ENCODE results near the gene ZNF496.
"Not testable (repeated sequence)": the region's sequence is repeated elsewhere in the genome, so short reads cannot be mapped to it uniquely, and the experiment has no call there.

ZNF496 gene

DNA sequence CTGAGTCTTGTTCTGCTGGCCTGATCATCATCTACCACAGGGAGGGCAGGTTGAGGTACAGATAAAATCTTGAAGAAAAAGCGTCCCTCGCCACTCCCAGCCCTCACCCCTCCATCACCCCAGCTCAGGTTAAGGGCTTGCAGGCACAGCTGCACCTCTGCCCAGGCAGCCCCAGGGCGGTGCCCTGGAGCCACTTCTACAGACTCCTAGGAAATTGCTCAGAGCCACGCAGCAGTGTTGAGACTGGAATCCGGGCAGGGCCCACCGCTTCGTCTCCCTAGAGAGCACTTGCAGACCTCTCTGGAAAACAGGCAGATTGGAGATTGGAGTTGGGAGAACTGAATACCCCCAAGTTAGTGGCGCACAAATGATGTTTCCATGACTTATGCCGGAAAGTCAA is 40.5 kb downstream of the ZNF496 start:
- no peak for DNase-seq

DNA sequence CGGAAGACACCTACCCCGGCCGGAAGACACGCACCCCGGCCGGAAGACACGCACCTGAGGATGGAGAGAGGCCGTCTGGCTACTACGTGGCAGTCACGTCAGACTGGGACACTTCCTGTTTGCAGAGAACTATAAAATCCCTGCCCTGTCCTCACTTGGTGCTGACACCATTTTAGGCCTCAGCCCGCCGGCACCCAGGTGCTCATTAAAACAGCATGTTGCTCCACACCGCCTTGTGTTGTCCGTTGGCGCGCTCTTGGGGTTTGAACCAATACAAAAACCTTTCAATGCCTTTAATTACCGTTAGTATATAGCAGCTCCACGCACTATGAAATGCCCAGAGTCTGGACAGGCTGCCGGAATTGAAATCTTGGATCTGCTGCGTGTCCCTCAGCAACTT is 41.1 kb downstream of the ZNF496 start:
- DNase-seq, result no peak

DNA sequence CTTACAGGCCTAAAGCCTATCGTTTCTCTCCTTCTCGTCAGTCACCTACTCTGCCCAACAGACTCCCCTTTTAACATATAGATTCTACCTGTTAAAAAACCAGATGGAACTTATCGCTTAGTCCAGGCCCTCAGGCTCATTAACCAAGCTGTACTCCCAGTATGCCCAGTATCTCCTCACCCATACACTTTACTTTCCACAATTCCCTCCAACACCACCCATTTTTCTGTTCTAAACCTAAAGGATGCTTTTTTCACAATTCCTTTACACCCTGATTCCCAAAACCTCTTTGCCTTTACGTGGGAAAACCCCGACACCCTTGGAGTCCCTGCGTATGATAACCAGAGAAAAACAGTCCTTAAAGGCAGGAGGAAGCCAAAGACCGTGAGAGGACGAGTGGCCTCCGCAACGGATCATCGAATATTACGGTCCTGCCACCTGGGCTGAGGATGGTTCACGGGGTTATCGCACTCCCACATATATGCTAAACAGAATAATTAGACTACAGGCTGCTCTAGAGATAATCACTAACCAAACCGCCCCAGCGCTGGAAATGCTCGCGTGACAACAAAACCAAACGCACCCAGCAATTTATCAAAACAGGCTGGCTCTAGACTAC is 42.3 kb downstream of the ZNF496 start:
- not testable (repeated sequence) for DNase-seq

DNA sequence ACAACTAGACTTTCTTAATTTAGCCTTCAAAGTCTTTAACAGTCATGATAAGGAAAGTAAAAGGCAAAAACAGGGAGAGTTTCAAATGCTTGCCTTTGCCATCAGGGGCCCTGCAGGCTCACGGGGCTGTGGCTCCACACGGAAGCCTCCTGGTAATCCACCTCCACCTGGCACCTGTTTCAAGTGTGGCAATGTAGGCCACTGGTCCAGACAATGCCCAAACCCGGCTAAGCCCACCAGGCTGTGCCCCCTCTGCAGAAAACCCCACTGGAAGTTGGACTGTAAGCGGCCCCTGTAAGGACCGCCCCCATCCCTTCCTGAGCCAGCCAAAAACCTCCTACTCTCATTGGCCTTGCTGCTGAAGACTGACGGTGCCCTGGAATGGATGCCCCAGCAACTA is 43.3 kb downstream of the ZNF496 start:
- DNase-seq, result no peak

DNA sequence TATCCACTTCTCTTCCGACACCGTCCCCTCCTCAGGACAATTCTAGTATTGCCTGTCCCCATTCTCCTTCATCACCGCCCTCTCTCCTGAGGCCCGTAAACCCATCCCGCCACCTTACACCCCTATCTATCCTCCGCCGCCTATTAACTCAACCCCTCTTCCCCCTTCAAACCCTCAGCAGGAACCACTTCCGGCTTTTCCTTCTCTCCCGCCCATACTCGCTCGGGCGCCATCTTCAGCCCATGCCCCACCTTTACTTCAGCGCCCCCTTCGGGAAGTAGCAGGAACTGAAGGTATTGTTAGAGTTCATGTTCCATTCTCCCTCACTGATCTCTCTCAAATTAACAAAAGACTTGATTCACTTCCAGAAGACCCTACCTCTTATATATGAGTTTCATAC is 44.2 kb downstream of the ZNF496 start:
- DNase-seq, result no peak

DNA sequence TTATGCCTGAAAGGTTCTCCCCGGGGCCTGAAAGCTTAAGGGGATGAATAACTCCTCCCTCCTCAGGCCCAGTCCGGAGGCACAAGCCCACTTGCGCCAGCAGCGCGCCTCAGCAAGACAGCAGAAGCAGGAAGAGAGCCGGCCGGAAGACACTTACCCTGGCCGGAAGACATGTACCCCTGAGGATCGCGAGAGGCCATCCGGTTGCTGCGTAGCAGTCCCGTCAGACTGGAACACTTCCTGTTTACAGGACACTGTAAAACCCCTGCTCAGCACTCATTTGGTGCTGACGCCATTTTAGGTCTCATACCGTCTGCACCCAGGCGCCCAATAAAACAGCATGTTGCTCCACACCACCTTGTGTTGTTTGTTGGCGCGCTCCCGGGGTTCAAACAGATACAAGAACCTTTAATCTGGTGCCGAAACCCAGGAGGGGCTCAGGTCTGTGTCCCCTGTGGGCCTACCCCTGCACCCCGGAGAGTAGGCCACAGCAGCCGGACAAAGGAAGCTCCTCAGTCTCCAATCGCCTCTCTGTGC is 45.5 kb downstream of the ZNF496 start:
- DNase-seq, result no peak

DNA sequence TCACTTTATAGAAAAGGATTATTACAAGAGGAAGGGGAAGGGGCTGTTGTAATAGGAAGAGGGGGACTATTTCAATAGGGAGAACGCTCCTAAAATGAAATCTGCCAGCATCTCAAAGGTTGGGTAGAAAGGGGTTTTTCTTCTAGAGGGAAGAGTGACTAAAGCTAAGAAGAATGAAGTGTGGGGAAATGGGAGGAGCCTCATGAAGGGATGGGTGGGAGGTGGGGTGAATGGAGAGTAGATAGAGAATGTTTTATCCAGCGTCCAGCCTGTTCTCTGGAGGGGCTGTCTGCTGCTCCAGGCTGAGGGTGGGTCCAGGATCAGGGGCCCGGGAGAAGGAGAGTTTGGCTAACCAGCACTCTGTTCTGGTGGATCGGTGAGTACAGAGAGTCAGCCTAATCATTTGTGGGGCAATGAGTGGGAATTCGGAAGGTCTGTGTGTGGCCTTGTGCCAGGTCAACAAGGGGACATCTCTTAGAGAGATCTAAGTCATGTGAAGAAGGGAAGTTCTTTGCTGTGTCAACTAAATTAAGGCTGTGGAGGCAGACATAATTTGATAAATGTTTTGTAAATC is 50.6 kb downstream of the ZNF496 start:
- no peak for DNase-seq

DNA sequence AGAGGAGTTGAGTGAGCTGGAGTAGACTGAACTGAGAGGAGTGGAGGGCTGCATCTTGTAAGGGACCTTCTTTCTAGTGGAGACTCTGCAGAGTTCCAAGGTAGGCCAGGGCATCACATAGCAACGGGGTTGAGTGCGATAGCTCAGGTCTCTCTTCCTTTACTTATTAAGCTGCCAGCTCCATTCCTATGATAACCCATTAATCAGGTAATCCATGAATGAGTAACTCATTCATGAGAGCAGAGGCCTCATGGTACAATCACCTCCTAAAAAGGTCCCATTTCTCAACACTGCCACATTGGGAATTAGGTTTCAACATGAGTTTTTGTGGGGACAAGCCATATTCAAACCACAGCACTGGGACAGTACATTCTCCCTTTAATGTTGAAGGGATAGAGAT is 54.5 kb downstream of the ZNF496 start:
- DNase-seq, result no peak

DNA sequence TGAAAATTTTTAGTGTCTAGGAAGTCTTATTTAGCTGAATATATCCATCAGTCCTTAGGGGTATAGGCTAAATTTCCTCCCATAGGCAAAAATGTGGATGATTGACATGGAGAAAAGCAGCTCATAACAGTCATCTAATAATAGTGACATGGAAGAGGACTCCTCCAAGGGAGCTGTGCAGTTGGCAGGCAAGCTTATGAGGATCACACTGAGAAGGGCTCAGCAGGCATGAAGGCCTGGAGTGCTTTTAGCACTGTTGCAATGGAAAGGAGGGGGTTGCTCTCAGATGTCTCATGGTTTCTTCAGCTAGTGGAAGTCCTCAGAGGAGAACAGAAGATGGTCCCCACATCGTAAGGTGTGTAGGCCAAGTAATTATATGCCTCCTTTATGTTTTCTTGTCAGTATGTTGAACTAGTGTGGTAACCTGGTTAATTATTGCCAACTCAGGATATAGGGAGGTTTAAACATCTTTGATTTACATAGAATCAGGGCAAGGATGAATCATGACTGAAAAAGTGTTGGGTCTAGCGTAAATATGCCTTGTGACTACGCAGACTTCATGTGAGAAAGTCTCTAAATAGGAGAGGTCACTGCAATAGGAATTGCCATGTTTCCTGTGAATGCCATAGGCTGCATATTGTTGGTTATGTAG is 56.9 kb downstream of the ZNF496 start:
- DNase-seq, result no peak

DNA sequence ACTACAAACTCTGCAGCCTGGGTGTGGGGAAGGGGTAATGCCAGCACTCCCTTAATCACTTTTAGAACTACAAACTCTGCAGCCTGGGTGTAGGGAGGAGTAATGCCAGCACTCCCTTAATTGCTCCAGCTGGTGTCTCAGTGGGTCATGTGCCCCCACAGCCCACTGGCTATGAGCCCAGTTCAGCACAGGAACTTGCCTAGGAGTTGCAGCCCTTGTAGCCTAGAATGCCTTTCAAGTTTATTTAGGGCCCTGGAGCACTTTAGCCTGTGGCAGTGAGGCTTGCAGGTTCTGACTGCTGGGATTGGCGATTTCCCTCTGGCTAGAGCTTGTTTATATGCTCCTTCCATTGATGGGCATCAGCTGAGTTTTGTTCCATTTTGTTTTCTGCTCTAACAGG is 58.7 kb downstream of the ZNF496 start:
- no peak for DNase-seq

DNA sequence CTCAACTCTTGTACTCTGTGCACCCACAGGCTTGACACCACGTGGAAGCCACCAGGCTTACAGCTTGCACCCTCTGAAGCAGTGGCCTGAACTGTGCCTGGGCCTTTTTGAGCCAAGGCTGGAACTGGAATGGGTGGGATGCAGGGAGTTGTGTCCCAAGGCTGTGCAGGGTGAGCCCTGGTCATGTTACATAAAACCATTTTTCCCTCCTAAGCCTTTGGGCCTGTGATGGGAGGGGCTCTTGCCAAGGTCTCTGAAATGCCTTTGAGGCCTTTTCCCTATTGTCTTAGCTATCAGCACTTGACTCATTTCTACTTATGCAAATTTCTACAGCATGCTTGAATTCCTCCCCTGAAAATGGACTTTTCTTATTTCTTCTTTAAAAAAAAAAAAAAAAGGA is 61.7 kb downstream of the ZNF496 start:
- DNase-seq, result no peak

DNA sequence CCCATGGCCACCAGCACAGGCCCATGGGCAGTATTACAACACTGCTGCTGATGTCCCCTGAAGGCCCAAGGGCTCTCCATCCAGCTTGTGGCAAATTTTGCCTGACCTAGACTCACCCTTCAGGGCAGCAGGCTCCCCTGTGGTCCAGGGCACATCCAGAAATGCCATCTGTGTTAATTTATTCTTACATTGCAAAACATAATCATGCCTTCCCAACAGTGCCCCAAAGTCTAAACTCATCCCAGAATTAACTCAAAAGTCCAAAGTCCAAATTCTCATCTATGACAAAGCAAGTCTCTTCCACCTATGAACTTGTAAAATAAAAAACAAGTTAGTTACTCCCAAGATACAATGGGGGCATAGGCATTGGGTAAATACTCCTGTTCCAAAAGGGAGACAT is 62.5 kb downstream of the ZNF496 start:
- no peak for DNase-seq

DNA sequence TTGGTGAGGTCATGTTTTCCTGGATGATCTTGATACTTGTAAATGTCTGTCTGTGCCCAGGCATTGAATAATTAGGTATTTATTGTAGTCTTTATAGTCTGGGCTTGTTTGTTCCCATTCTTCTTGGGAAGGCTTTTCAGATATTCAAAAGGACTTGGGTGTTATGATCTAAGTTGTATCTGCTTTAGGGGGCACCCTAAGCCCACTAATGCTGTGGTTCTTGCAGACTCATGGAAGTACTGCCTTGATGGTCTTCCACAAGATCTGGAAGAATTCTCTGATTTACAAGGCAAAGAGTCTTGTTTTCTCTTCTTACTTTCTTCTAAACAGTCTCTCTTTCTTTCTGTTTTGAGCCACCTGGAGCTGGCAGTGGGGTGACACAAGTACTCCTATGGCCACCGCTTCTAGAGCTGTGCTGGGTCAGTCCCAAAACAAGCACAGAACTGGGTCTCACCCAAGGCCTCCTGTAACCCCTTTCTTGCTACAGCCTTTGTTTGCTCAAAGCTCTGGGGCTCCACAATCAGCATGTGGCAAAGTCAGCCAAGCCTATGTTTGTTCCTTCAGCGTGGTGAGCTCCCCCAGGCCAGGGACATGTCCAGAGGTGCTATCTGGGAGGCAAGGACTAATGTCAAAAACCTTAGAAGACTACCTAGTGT is 63.1 kb downstream of the ZNF496 start:
- no peak for DNase-seq

DNA sequence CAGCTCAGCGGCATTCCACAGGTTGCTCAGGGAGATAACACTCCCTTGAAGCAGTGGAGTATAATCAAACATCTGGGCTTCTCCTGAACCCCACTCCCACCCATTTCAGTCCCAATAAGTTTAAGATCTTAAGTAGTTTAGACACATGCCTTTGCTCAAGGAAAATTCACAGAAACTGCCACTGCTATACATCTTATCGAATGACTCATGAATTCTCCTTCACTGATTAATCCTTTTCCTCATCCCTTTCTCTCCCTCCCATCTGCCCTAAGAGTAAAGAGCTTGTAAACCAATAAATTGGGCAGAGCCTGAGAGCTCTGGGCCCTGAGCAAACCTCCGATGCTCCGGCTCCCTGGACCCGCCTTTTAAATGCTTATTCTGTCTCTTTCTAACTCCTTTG is 65.6 kb downstream of the ZNF496 start:
- no peak for DNase-seq

DNA sequence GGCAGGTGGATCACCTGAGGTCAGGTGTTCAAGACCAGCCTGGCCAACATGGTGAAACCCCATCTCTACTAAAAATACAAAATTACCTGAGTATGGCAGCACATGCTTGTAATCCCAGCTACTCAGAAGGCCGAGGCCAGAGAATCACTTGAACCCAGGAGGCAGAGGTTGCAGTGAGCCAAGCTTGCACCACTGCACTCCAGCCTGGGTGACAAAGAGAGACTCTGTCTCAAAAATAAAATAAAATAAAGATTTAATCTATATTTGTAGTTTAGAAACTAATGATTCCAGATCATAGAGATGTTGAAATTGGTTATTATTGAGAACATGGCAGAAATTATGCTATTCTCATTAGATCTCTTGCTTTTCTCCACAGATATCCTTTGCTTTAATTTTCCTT is 75.9 kb downstream of the ZNF496 start, which contains the start of gene VN1R5:
Gene VN1R5, plus strand, starts transcription at position 301 of the 400 bp plus-strand sequence.
- DNase-seq, result not testable (repeated sequence)

DNA sequence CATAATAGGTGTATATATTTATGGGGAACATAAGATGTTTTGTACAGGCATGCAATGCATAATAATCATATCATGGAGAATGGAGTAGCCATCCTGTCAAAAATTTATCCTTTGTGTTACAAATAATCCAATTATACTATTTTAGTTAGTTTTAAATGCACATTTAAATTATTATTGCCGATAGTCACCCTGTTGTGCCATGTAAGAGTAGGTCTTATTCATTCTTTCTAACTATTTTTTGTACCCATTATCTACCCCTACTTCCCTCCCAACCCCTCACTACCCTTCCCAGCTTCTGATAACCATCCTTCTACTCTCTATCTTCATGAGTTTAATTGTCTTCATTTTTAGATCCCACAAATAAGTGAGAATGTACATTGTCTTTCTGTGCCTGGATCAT is 84.1 kb downstream of the ZNF496 start:
- no peak for DNase-seq
